ENCODE measurements around the gene DRGX.

Gene DRGX

DNA sequence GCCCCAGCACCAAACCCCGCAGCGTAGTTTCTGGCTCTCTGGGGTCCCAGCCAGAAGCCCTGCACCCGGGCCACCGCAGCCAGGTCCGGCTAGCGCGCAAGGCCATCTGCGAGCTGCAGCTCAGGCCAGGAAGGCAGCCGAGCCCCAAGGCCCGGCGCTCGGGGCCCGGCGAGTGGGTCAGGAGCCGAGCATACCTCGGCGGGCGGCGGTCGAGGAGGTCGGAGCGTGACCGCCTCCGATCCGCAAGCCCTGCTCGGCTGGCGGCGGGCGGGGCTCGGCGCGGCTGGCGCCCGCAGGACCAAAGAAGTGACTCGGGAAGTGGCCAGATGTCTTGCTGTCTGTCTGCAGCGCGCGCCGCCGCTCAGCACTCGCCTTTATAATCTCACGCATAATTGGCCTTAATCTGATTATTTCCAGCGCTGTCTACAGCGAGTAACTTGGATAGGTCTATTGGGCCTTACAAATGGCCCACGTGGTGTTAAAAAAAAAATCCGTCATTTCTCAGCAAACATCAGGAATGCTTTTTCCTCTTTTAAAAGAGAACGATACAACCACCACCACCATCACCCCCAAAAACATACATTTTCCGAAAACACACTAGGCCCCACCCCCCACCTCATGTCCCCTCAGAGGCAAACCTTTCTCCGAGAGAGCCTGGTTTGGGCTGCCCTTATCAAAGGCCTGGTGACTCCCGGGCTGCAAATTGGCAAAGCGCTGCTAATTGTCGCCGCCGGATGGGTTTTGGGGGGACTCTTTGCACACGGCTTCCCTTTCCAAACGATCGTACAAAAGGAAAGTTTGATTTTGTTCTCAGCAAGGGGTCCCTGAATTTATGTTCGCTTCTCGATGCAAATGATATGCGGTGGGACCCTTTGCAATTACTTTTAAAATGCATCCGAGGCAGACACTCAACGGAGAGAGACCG lies at the start of gene DRGX:
TSS of gene DRGX (minus strand) at position 349 of the 925 bp plus-strand sequence. CDS start 649 bp downstream, outside the sequence.
- no peak for DNase-seq

DNA sequence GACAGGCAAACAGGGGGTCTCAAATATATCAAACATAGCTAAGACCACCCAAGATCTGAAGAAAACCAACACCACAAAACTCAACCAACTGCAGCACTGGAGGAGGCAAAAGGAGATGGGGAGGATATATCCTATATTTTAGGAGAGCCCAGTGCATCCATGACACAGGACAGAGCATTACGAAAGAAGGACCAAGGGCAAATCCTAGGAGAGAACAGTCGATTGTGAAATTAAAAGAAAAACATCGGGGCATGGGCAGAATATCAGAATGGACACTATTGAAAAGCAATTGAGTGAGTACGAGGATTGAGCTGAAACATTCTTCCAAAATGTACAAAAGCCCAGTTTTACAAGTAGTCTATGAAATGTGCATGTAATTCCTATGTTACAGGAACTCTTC lies 48.5 kb upstream of the DRGX start:
- DNase-seq = no peak

DNA sequence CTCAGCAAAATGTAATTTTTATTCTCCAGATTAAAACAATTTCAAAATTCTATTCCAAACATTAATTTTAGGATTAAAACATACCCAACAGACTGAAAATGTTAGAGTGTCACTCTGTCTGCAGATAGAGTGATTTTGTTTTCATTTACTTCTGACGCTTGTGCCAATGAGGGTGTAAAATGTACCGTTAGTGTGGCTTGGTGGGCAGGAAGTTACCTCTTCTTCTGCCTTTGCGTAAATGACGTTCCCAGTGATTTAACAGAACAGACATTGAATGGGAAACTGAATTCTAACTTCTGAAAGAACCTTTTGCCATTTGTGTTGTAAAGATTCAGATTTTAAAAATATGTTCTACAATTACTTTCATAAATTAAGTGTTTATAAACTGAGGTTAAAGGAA lies 47.0 kb upstream of the DRGX start:
- no peak for DNase-seq

DNA sequence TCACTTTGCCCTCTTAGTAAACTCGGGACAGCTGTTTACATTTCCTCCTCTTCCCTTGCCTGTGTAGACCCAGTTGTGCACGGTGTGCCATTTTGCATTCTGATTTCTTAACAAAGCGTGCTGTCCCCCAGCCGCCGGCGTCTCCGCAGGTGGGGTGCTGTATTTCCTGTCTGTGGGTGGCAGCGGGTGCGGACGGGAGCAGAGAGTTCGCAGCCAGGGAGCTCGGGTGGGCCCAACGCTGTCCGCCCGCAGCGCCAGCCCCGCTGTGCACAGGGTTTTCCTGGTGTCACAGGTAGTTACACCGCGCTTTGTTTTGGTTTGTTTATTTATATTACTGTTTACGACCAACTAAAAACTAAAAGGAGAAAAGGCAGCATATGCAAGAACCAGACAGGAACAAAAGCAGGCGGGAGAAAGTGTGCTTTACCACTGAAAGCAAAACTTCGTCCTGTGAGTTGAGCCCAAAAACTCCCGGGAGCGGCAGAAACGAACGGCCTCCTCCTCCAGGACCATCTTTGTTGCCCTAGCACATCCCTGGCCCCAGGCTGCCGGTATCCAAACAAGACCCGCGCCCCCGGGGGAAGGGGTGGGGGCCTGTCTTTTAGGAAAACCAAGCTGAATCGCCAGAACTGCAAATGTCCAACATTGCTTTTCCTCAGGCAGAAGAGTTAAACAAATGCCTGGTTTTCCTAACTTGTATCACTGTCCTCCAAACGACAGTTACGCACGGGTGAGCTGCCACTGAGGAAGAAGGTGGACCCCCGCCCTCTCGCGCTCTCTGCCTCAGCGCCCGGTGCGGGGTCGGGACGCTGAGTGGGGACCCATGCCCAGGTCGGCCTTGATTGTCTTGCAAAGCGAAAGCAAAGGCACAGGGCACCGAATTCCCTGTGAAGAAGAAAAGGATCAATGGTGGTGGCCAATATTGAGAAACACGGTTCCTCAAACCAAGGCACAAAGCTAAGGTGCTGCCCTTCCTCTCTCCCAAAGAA lies 45.9 kb upstream of the DRGX start:
- no peak for DNase-seq

DNA sequence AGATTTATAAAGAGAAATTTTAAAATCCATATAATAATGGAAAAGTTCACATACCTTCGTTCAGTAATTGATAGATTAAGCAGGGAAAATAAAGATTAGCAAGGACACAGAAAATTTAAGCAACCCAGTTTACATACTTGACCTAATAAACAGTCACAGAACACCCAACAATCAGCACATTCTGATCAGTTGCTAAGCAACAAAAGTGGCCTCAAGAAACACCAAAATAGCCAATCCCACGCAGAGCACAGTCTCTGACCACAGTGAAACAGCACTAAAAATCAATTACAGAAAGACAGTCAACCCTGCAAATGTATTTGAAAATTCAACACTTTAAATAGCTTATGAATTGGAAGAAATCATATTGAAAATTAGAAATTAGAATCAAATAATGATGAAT lies 39.3 kb upstream of the DRGX start:
- DNase-seq = no peak

DNA sequence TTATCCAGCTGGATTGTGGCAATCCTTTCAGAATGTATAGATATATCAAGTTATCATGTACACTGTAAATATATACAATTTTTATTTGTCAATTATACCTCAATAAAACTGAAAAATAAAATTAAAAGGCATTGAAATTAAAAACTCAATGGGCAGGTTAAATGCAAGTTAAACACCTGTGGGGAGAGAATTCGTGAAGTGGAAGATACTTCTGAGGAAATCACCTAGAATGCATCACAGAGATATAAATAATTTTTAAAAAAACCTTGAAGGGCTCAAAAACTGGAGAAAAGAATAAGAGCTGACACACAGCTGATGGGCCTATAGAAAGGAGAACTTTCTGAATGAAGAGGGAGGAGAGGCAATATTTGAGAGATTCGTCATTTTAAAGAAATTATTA lies 37.2 kb upstream of the DRGX start:
- DNase-seq = no peak

DNA sequence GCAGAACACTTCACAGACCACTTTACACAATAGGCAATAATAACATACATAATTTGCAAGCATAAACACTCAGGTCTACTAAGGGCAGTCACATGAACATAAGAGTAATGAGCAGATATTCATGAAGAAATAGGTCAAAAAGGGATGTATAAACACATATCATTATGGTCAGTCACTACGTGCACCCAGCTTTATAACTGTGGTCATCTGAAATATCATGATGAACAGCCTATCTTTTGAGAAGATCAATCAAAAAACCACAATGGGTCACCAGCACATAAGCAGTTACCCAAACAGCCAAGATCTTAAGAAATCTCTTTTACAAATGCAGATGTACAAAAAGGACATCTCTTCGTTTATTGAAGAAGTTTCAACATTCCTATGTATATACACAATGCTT lies 35.5 kb upstream of the DRGX start:
- DNase-seq = no peak

DNA sequence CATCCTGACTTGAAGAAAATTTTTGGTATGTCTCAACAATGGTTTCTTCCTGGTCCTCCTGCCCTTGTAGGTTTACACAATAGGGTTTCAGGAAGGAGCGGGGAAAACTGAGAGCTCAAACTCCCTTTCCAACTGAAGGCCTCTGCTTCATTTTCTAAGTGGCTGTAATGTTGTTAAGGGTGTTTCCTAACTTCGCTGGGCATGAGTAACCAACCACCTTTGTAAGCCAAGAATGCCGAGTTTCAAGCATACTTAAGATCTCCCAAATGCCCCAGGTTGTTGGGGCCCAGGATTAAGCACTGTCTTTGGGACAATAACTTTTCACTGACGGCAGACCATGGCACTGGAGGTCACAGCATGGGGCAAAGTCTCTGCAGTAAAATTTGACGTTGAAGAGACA lies 33.6 kb upstream of the DRGX start:
- DNase-seq = no peak

DNA sequence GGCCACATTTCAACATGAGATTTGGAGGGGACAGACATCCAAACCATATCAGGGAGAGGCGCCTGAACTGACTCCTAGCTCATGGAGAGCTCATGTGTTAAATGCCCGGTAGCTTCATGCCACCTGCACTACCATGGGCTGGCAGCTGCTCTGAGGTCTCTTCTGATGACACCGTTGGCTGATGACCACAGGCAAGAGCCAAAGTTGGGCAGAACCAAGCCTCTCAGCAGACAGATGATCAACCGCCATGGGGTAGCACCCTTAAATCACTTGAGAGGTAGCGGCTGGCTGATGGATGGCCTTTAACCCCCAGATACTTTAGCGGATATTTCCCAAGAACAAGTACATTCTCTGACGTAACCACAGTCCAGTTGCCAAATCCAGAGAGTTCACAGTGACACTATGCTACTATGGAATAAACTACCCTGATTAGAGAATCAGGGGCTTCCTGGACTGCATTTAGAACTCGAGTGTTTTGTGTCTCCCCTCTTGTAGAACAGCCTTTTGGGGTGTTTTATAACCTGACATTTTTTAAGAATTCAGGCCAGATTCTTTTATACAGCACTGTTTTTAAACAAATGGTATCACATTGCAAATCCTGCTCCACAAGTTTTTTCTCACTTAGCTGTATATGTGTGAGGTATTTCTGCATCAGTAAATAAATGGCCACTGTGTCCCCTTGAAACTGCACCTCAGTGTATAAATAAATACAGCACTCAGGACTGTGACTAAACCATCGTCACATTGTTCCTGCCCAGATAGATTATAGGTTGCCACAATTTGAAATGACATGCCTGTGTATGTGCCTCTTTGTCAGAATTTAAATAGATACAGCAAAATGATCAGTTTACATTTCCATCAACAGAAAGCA lies 30.8 kb upstream of the DRGX start:
- no peak for DNase-seq

DNA sequence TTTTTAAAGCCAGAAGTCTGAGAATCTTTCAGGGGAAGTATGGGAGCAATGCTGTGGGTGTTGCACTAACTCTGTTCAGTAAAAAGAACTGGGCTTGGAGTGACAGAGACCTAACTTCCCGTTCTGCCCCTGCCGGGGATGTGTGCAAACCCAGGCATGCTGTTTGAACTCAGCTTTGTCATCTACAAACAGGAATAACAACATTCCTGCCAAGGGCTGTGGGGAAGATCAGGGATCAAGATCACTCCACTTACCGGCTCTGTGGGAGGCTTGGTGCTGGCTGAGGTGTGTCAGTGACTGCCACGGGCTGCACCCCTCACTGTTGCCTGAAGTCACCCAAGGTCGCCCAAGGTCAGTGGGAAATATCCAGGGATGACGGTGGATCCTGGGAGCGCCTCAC lies 23.1 kb upstream of the DRGX start:
- no peak for DNase-seq

DNA sequence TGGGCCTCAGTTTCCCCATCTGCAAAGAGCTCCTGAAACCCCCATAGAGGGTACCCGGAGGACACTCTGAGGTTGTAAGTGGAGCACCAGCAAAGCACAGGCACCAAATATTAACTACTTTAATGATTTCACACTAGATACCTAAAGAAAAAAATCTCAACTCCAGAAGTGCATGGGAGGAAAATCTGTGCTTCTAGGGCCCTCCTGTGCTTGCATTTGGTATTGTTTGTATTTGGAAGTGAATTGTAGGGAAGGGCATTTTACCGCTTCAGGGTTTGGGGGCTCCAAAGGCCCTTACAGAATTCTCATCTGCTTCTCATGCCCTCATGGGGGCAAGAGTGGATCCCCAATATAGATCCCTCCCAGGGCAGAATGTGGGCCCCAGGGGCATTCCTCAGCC lies 22.4 kb upstream of the DRGX start:
- DNase-seq = no peak

DNA sequence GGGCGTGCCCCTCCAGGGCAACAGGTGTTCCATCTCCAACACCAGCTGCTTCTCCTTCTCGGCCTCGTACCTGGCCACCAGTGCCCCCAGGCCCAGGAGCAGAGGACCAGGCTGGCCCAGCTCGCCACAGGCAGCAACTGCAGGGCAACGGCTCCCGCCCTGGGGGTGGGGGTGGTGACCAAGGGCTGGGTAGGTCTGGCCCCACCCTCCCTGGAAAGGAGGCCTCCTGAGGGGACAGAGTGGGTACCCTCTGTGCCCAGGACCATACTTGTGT lies 22.1 kb upstream of the DRGX start:
- DNase-seq = no peak

DNA sequence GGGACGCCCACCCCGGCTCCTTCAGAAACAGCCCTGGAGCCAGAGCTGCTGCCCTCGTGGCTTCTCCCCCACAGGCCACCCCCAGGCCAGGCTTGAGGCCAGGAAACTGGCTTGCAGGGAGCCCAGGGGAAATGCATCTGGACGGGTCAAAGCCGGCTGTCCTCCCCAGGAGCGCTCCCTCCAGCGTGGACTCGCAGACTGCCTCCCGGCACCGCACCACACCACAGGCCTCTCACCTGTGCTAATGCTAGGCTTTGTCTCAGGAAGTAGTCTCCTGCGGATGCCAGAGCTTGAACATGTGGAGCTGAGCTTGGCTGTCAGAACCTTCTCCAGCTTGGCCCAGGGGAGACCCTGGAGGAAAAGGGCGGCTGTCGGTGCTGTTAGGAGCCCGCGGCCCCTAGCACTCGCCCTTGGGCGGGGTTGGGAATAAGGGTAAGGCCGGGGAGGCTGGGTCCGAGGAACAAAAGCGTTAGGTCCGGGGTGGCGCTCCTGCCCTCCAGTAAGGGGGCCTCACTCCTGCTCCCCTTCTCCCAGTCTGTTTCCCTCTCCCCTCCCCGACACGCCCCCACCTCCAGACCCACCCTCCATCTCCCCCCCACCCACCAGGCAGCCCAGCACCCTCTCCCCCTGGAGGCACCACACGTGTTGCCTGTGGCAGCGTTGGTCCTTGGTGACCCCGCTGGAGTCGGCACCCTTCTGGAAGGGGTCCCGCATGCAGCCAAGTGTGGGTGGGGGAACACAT lies 21.6 kb upstream of the DRGX start:
- DNase-seq = no peak

DNA sequence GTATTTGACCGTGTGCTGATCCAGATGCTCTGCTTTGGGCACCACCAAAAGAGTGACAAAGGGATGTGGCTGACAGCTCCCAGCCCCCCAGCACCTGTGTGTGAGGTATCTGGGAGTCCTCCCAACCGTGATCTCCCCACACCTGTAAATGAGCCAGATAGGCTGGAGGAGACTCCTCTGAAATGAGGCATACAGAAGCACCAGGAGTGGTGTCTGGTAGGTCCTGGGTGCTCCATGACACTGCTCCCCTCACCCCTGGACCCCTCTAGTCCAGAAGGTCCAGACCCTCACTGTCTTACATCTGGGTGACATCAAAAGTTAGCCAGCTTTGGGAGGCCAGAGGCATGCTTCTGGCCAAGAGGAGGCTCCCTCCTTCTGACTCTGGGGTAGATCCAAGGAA lies 20.0 kb upstream of the DRGX start:
- DNase-seq = no peak

DNA sequence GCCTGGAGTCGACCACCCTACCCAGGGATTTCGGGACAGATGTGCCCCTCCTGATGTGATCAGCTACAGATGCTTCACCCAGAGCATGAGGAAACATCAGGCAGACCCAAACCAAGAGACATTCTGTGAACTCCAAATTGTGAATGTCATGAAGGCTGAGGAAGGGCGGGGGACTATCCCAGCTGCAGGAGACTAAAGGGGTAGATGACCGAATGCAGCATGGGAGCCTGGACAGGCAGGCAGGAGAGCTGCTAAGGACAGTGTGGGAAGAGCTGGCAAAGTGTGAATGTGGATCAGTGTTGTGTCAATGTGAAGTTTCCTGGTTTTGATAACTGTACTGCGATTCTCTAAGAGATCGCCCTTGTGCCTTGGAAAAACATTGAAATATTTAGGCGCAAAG lies 19.2 kb upstream of the DRGX start:
- DNase-seq = no peak

DNA sequence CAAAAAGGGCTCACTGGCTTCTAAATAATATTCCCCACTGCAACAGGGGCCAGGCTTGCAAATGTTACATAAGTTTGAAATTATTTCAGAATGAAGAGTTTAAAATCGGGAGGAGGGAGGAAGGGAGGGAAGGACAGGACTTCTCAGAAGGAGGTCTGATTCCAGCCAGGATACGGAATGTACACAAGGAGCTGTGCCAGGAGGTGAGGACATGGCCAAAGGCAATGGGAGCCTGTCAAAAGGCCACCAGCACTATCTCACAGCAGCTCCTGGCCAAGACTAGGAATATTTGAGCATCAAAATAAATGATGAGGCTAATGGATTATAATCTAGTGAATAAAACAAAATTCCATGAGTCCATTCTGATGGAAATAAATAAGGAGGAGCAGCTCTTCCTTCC lies 18.6 kb upstream of the DRGX start:
- DNase-seq = no peak

DNA sequence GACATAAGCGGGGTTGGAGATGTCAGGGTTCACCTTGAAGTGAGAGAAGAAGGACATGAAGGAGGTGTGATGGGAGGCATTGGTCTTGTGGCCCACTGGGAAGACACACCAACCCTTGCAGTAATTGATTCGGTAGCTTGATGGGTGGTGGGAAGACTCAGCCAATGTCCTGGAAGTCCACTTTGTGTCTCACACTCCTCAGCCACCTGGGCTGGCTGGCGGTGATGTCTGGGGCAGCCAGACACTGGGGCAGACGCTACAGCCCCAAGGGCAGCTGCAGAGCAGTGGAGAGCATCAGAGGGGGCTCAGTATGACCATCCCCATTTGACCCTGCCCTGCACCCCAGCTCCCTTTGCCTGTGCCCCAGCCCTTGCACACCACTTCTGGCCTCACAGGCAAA lies 16.7 kb upstream of the DRGX start:
- DNase-seq = no peak

DNA sequence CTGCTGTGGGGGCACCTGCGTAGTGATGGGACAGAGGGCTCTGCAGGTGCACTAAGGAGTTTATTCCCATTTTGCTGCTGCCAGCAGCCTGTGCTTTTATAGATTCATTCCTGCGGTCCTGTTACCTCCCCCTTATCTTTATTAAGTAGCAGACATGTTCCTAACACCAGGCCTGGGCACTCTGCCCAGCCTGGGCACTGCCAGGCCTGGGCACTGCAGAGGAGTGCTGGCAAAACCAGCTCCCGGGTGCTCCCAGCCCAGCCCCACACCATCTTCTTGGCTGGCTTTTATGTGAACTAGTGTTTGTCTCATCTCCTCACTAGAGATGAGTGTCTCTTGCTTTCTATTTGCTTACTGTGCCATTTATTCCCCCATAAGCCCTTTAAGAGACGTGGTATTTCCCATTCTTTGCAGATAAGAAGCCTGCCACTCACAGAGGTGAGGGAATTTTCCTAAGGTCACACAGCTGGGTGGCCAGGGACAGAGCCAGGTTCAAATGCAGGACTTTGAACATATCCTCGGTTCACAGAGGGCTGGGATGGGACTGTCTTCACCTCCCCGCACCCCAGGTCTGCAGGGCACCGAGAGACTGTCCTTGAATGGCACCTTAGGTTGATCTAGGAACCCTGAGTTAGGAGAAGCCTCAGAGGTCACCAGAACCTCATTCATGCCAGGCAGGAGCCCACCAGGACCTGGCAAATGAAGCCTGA lies 14.6 kb upstream of the DRGX start:
- no peak for DNase-seq

DNA sequence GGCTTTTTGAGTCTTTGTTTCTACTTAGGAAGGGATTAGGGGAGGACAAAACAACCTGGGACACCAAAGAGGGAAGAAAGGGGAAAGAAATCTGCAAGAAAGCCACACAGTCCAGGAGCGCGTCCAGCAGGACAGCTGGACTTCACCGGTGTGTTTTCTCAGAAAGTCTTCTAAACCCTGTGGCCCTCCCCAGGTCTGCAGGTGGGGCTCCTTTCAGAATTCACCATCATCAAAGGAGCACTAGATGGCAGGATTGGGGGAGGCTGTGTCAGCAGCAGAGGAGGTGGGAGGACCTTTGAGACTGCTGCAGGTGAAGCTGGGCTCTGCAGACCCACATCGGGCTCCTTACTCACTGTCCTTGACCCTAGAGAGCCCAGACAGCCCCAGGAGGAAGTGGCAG lies 13.9 kb upstream of the DRGX start:
- DNase-seq = no peak

DNA sequence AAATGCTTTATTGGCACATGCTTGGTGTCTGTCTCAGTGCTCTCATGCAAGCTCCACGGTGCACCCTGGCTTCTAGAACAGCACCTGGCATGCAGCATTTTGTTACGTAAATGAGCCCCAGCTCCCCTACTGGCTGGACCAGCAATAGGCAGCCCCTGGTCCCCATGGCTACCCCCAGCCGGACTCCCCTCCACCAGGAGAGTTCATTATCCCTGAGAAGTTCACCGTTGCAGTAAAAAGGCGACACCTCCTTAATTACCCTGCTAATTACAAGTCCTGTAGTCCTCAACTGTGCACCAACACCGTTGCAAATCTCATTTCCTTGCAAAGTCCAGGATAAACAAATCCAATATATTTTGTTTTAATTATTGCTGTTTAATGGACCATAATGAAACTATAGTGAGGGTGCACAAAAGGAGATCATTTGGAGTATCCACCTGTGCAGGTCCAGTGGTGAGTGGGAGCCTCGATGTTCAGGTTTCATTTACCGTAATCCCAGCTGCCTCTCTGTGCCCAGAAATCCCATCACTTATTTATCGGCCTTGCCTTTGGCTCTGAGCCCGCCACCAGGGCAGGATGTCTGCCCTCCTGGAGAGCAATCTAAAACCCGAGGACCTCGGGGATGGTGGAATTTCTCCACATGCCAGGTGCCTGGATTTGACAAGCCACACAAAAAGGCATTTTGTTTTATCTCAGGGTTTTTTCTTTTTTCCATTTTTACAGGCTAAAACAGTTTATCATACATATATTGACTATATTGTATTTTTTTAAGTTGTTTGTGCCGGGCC lies 12.8 kb upstream of the DRGX start:
- DNase-seq = no peak

Measured in stimulated activated CD4-positive, alpha-beta T cell treated with anti-CD3 and anti-CD28 coated beads, Interleukin-2, amount 100 ng/mL, for 24 hours (primary cell).